IPS DF 6.9 (cell line): ENCODE measurements around the gene ALX3.

Experiments
- DNase-seq: peaks from one replicate; pipeline ENCODE4 v3.0.0-alpha.2; 2013; ENCODE audit warnings: low read depth, low spot score
- H3K27ac ChIP-seq: one replicate; pipeline ENCODE4 v1.5.1; 2013; ENCODE audit warnings: low read length, control low read depth
- H3K27me3 ChIP-seq: 2 replicates; pipeline ENCODE4 v1.6.1; 2013; ENCODE audit warnings: mild to moderate bottlenecking, low read length; ENCODE audit not compliant: control insufficient read depth, insufficient read depth
- H3K36me3 ChIP-seq: 2 replicates; pipeline ENCODE4 v1.6.1; 2013; ENCODE audit warnings: low read length; ENCODE audit not compliant: control insufficient read depth, insufficient read depth
- H3K4me1 ChIP-seq: 2 replicates; pipeline ENCODE4 v1.6.1; 2013; ENCODE audit warnings: low read length; ENCODE audit not compliant: control insufficient read depth, insufficient read depth
- H3K4me3 ChIP-seq: 2 replicates; pipeline ENCODE4 v1.5.1; 2013; ENCODE audit warnings: mild to moderate bottlenecking, low read length
- H3K9me3 ChIP-seq: 2 replicates; pipeline ENCODE4 v1.6.1; 2013; ENCODE audit warnings: low read length, inconsistent platforms; ENCODE audit not compliant: control insufficient read depth, insufficient read depth
- WGBS: extraction: QIAGEN DNeasy Blood & Tissue Kit; methylation state at CpG from one replicate; pipeline ENCODE4 v1.1.7; 2013; ENCODE audit warnings: mixed read lengths, missing lambda C conversion rate; ENCODE audit not compliant: insufficient read length, insufficient coverage; 5-methylcytosine and 5-hydroxymethylcytosine counted together

The ALX3 gene

GRCh38 chr1:110047463-110047862 is 23.0 kb downstream of the ALX3 start:
- no peak overlapping the region for H3K27ac ChIP-seq

GRCh38 chr1:110043016-110043415 is 27.5 kb downstream of the ALX3 start:
- Histone ChIP-seq H3K36me3 (peaks cover 56% of the 10 kb centered on the region), H3K27ac (no peak overlapping the region), H3K27me3 (no peaks in the 10 kb centered on the region), H3K9me3 (no peaks in the 10 kb centered on the region), H3K4me3 (no peak overlapping the region), H3K4me1 (no peaks in the 10 kb centered on the region)
- no CpG with 5 or more reads among the region's 10 CpGs for WGBS
- DNase-seq = no peak

More at GRCh38 chr1:110047463-110047862, 23.0 kb downstream of the ALX3 start:
- Histone ChIP-seq H3K9me3 (no peaks in the 10 kb centered on the region), H3K4me3 (no peak overlapping the region), H3K36me3 (peaks cover 53% of the 10 kb centered on the region), H3K27me3 (no peaks in the 10 kb centered on the region), H3K4me1 (no peaks in the 10 kb centered on the region)
- WGBS = no CpG with 5 or more reads among the region's 3 CpGs
- no peak for DNase-seq

DNA sequence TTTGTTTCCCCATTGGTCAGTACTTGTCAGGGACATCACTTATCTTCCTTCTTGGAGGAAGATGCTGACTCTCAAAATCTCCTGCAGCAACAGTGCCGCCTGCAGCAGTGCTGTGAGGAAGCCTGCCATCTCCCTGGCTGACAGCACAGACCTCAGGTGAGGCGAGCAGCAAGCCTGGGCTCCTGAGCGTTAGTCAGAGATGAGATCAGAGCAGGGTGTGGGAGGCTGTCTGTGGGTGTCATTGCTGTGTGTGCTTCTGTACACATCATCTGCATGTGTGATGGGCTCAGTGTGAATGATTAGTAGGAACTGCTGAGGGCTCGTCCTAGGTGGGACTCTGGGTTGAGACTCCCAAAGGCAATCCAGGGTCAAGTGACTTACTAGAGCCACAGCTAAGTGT is 29.9 kb downstream of the ALX3 start:
- Histone ChIP-seq H3K27me3 (no peaks in the 10 kb centered on the region), H3K4me3 (no peak overlapping the region), H3K9me3 (no peaks in the 10 kb centered on the region), H3K36me3 (peaks cover 48% of the 10 kb centered on the region), H3K4me1 (no peaks in the 10 kb centered on the region), H3K27ac (no peak overlapping the region)
- no peak for DNase-seq
- no CpG with 5 or more reads among the region's 4 CpGs for WGBS

DNA sequence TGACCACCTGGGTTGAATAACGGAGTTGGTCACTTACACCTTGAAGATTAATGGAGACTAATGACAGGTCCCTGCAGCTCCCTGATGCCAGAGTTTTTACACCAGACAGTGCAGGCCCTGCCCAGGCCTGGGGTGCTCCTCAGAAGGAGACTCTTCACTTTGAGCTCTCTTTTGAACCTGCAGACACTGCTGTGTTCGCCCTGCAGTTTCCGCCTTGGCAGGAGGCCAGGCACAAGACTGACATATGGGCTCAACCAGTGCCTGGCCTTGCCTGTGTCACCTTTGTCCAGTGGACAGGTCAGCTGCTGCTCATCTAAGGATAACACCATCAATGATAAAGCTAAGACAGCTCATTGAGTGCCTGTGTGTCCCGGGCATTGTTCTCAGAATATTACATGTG is 30.8 kb downstream of the ALX3 start:
- Histone ChIP-seq H3K4me3 (no peak overlapping the region), H3K9me3 (no peaks in the 10 kb centered on the region), H3K36me3 (peaks cover 42% of the 10 kb centered on the region), H3K27ac (no peak overlapping the region), H3K27me3 (no peaks in the 10 kb centered on the region), H3K4me1 (no peaks in the 10 kb centered on the region)
- DNase-seq = no peak
- WGBS = no CpG with 5 or more reads among the region's 4 CpGs

- WGBS = no CpG with 5 or more reads among the region's 5 CpGs
- Histone ChIP-seq H3K4me1 (no peaks in the 10 kb centered on the region; the same call in 1 of the 2 replicates), H3K4me3 (no peak overlapping the region), H3K27ac (no peak overlapping the region), H3K36me3 (peaks cover 35% of the 10 kb centered on the region), H3K9me3 (no peaks in the 10 kb centered on the region), H3K27me3 (no peaks in the 10 kb centered on the region)
- DNase-seq = no peak
Measured at GRCh38 chr1:110038271-110038670, 32.2 kb downstream of the ALX3 start.

DNA sequence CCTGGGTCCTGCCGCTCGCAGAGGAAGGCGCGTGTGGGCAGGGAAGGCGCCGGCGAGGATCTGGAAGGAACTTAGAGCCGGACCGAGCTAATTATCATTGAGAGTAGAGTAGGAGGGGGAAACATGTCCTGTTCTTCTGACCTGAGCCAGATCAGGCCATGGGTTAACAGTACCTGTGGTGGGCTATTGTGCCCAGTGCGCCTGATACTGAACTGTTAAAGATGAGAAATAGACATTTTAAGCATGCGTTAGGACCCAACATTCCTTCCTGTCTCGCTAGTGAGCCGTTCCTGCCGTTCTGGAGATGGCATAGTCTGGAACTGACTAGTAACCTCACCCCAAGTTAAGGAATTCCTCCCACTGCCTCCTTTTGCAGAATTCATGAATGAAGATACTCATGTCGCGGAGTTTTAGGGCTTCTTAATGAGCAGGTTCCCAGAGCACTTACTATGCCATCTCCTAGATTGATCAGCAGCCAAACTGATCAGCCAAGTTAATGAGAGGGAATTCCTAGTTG is 35.2 kb downstream of the ALX3 start:
- Histone ChIP-seq H3K4me3 (peak overlapping the region; percentile 99), H3K9me3 (no peaks in the 10 kb centered on the region), H3K27ac (no peak overlapping the region), H3K4me1 (no peaks in the 10 kb centered on the region; the same call in 1 of the 2 replicates), H3K36me3 (peaks cover 15% of the 10 kb centered on the region), H3K27me3 (no peaks in the 10 kb centered on the region)
- WGBS = no CpG with 5 or more reads among the region's 16 CpGs
- DNase-seq = no peak

GRCh38 chr1:110034451-110035235 is 35.8 kb downstream of the ALX3 start, which contains the start of gene STRIP1:
TSS of gene STRIP1 (plus strand) at chr1:110034624. CDS start at chr1:110034638, 14 bp downstream.
- no peaks in the 10 kb centered on the region for H3K9me3 ChIP-seq
- no peaks in the 10 kb centered on the region; the same call in 1 of the 2 replicates for H3K4me1 ChIP-seq
- peaks cover 12% of the 10 kb centered on the region for H3K36me3 ChIP-seq
- H3K4me3 ChIP-seq = peak within 1 kb of the TSS; percentile 99
- no peaks in the 10 kb centered on the region for H3K27me3 ChIP-seq
- no peak within 1 kb of the TSS for H3K27ac ChIP-seq
- WGBS = no CpG with 5 or more reads among the region's 66 CpGs
- peak; percentile 75 for DNase-seq

DNA sequence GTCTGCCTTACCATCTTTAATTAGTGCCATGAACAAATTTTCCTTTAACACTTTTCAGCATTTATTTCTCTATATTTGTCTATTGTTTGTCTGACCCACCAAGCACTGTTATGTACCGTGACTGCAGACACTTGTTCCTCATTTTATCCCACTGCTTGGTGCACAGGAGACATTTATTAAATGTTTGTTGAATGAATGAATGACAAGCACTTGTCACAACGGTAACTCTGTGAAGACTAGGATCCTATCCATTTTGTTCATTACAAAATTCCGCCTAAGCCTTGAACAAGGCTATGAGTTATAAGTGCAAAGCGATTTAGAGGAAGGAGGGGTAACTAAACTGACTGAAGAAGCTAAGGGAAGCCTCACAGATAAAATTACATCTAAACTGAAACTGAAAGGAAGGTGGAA is 36.4 kb downstream of the ALX3 start:
- no peaks in the 10 kb centered on the region for H3K9me3 ChIP-seq
- H3K4me1 ChIP-seq = no peaks in the 10 kb centered on the region; the same call in 1 of the 2 replicates
- no peak overlapping the region for H3K27ac ChIP-seq
- no peak for DNase-seq
- peak overlapping the region; percentile 19; the same call in 1 of the 2 replicates for H3K4me3 ChIP-seq
- no CpG with 5 or more reads among the region's 4 CpGs for WGBS
- no peaks in the 10 kb centered on the region for H3K27me3 ChIP-seq
- peaks cover 6% of the 10 kb centered on the region for H3K36me3 ChIP-seq

DNA sequence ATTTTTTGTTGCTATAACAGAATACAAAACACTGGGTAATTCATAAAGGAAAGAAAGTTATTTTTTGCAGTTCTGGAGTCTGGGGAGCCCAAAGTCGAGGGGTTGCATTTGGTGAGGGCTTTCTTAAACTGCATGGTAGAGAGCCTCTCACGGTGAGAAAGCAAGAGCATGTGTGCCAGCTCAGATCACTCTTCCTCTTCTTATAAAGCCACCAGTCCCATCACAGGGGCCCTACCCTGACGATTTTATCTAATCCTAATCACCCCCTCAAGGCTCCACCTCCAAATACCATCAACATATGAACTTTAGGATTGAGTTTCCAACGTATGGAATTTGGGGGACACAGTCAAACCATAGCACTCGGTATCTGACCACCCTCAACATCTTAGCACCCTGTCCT is 37.1 kb downstream of the ALX3 start:
- Histone ChIP-seq H3K27ac (no peak overlapping the region), H3K4me1 (no peaks in the 10 kb centered on the region; the same call in 1 of the 2 replicates), H3K36me3 (peaks cover 4% of the 10 kb centered on the region), H3K4me3 (no peak overlapping the region), H3K9me3 (no peaks in the 10 kb centered on the region), H3K27me3 (no peaks in the 10 kb centered on the region)
- no peak for DNase-seq
- no CpG with 5 or more reads among the region's 5 CpGs for WGBS

DNA sequence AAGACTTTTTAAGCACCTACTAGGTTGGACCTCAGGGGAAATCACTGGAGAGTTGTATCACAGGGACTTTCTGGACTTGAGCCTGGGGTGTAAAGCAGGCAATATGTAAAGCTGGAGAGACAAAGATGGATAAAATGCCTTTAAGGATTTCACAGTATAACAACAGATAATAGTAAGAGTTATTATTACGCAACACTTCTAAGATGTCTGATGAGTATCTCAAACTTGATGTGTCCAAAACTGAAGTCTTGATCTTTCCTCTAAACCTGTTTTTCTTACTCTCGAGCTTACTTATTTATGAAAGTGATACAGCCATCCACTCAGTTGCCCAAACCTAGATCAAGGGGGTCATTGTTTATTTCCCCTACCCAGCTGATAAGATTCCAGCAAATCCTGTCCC is 38.1 kb downstream of the ALX3 start:
- WGBS = no CpG with 5 or more reads among the region's 2 CpGs
- H3K27me3 ChIP-seq = no peaks in the 10 kb centered on the region
- no peaks in the 10 kb centered on the region for H3K36me3 ChIP-seq
- no peak overlapping the region for H3K27ac ChIP-seq
- no peak for DNase-seq
- H3K4me1 ChIP-seq = no peaks in the 10 kb centered on the region; the same call in 1 of the 2 replicates
- H3K4me3 ChIP-seq = no peak overlapping the region
- H3K9me3 ChIP-seq = no peaks in the 10 kb centered on the region
